GM12878 (cell line): ENCODE measurements around the gene RTEL1. TPM values are rescaled to one million over a fixed set of nuclear protein-coding genes. Genes with fewer than 3 reads are reported as not detected.

Experiments
- BCL11A ChIP-seq: IDR thresholded peaks from 2 replicates; pipeline ENCODE4 v1.6.1; 2011; ENCODE audit warnings: low read depth, low read length
- MEF2B ChIP-seq: fragments of 450-650 bp; IDR thresholded peaks from 2 replicates; pipeline ENCODE4 v1.6.1; 2018; ENCODE audit warnings: mild to moderate bottlenecking, moderate library complexity; ENCODE audit not compliant: partially characterized antibody, poor library complexity, severe bottlenecking
- MTA3 ChIP-seq: IDR thresholded peaks from 2 replicates; pipeline ENCODE4 v1.6.1; 2012; ENCODE audit warnings: low read length, inconsistent platforms, borderline replicate concordance
- RB1 ChIP-seq: fragments of 450-650 bp; formaldehyde crosslinking; IDR thresholded peaks from 2 replicates; pipeline ENCODE4 v1.6.1; 2017; ENCODE audit warnings: mild to moderate bottlenecking, borderline replicate concordance
- SIX5 ChIP-seq: IDR thresholded peaks from 2 replicates; pipeline ENCODE4 v1.6.1; 2011; ENCODE audit warnings: mild to moderate bottlenecking, low read depth, low read length, moderate library complexity; ENCODE audit not compliant: severe bottlenecking
- SP1 ChIP-seq: IDR thresholded peaks from one replicate; pipeline ENCODE4 v1.6.1; 2011; ENCODE audit warnings: low read depth, low read length
- SPI1 ChIP-seq: IDR thresholded peaks from 2 replicates; pipeline ENCODE4 v1.6.1; 2011; ENCODE audit warnings: low read depth, mild to moderate bottlenecking, low read length, moderate library complexity, borderline replicate concordance; ENCODE audit not compliant: insufficient read depth
- SUPT20H ChIP-seq: IDR thresholded peaks from 2 replicates; pipeline ENCODE4 v1.6.1; 2011; ENCODE audit warnings: low read depth, mild to moderate bottlenecking, low read length, moderate library complexity, borderline replicate concordance; ENCODE audit not compliant: control insufficient read depth
- SUZ12 ChIP-seq: fragments of 200-600 bp; sonication (generic); IDR thresholded peaks from one replicate; pipeline ENCODE4 v1.6.1; 2018; ENCODE audit warnings: antibody characterized with exemption, mild to moderate bottlenecking; ENCODE audit not compliant: unreplicated experiment
- ZNF384 ChIP-seq: IDR thresholded peaks from 2 replicates; pipeline ENCODE4 v1.6.1; 2012; ENCODE audit warnings: low read depth, mild to moderate bottlenecking, low read length, improper control_type of control experiment, borderline replicate concordance
- ZSCAN29 ChIP-seq: fragments of 450-650 bp; IDR thresholded peaks from 2 replicates; pipeline ENCODE4 v1.6.1; 2017; ENCODE audit warnings: mild to moderate bottlenecking, moderate library complexity
- polyA plus RNA-seq, 11 experiments: library from polyadenylated mRNA; depleted of rRNA in 4 of 11; unstranded in 6 of 11; stranded (reverse) in 5 of 11; fragments of >200 nt; fragmentation: Nextera tagmentation in 4 of 11; fragmentation: Illumina TruSeq in 1 of 11; extraction: Ambion mirVana in 4 of 11; extraction: Trizol in 1 of 11; gene quantifications; 1 replicate in 1 of 11; 2 replicates in 10 of 11; pipeline versions ENCODE4 v1.2.1 to v1.2.3, GENCODE V29; 2011 to 2016; ENCODE audit warnings: inconsistent platforms in 2 of 11, missing spikeins in 2 of 11, low read depth in 1 of 11
- total RNA-seq, 4 experiments: library from RNA; depleted of rRNA in 3 of 4; stranded (reverse); fragments of >200 nt in 3 of 4; fragmentation: Illumina TruSeq in 1 of 4; extraction: Trizol in 1 of 4; gene quantifications; 2 replicates each; pipeline versions ENCODE4 v1.2.1 to v1.2.3, GENCODE V29; 2013 to 2021
- TF ChIP-seq, protein P1 (sequence below): IDR thresholded peaks from 2 replicates; pipeline ENCODE4 v1.6.1; 2012; ENCODE audit warnings: improper control_type of control experiment, low read depth, low read length; ENCODE audit not compliant: insufficient replicate concordance
- TF ChIP-seq, protein P2 (sequence below): IDR thresholded peaks from 2 replicates; pipeline ENCODE4 v1.6.1; 2011; ENCODE audit warnings: borderline replicate concordance, low read depth, mild to moderate bottlenecking, moderate library complexity, low read length; ENCODE audit not compliant: insufficient read depth, poor library complexity, severe bottlenecking

Gene RTEL1
- total and polyA plus RNA-seq, 10 of the 15 experiments (the other 5 are each of a cell fraction or from before 2014, with no cell fraction given) = 0.40 to 37.2 (median 15.6) TPM; not detected in 1

DNA sequence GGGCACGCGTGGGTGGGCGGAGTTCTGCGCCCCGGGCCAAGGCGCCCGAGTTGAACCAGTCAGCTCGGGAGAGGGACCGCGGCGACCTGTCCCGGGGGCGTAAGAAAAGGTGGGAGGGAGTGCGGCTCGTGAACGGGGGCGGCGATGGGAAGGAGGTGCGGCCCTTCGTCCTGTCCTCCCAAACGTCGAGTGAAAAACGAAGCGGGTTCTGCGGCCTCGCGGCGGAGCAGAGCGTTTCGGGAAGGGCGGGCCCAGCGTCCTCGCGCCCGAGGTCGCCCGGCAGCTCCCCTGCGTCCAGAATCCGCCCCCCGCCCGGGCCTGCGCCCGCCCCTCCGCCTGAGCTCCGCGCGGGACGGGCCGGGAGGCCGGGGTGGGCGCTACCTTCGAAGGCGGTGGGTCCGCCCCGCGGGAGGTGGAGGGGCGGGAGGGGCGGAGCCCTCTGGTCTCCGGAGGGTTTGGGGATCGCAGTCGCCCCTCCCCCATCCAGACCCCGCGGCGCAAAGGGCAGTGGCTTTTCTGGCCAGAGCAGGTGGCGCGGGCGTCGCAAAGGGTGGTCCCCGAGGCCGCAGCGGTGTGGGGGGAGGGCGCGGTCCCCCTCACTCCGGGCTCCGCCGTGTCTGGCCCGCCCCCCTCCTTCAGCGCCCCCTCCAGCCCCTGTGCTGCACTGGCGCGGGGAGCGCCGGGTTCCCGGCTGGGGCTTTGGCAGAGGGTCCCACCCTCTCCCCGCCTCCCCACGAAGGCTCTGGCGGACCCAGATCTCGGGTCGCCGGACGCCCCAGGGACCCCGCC is 5.7 kb upstream of the RTEL1 start (continued):
- TF ChIP-seq SP1 (no peak), RB1 (no peak), SPI1 (no peak), ZSCAN29 (no peak), MEF2B (no peak), MTA3 (no peak), SIX5 (no peak), SUPT20H (no peak), SUZ12 (no peak), BCL11A (no peak), ZNF384 (no peak)
- TF ChIP-seq, protein P1, sequence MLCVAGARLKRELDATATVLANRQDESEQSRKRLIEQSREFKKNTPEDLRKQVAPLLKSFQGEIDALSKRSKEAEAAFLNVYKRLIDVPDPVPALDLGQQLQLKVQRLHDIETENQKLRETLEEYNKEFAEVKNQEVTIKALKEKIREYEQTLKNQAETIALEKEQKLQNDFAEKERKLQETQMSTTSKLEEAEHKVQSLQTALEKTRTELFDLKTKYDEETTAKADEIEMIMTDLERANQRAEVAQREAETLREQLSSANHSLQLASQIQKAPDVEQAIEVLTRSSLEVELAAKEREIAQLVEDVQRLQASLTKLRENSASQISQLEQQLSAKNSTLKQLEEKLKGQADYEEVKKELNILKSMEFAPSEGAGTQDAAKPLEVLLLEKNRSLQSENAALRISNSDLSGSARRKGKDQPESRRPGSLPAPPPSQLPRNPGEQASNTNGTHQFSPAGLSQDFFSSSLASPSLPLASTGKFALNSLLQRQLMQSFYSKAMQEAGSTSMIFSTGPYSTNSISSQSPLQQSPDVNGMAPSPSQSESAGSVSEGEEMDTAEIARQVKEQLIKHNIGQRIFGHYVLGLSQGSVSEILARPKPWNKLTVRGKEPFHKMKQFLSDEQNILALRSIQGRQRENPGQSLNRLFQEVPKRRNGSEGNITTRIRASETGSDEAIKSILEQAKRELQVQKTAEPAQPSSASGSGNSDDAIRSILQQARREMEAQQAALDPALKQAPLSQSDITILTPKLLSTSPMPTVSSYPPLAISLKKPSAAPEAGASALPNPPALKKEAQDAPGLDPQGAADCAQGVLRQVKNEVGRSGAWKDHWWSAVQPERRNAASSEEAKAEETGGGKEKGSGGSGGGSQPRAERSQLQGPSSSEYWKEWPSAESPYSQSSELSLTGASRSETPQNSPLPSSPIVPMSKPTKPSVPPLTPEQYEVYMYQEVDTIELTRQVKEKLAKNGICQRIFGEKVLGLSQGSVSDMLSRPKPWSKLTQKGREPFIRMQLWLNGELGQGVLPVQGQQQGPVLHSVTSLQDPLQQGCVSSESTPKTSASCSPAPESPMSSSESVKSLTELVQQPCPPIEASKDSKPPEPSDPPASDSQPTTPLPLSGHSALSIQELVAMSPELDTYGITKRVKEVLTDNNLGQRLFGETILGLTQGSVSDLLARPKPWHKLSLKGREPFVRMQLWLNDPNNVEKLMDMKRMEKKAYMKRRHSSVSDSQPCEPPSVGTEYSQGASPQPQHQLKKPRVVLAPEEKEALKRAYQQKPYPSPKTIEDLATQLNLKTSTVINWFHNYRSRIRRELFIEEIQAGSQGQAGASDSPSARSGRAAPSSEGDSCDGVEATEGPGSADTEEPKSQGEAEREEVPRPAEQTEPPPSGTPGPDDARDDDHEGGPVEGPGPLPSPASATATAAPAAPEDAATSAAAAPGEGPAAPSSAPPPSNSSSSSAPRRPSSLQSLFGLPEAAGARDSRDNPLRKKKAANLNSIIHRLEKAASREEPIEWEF = no peak
- TF ChIP-seq, protein P2, sequence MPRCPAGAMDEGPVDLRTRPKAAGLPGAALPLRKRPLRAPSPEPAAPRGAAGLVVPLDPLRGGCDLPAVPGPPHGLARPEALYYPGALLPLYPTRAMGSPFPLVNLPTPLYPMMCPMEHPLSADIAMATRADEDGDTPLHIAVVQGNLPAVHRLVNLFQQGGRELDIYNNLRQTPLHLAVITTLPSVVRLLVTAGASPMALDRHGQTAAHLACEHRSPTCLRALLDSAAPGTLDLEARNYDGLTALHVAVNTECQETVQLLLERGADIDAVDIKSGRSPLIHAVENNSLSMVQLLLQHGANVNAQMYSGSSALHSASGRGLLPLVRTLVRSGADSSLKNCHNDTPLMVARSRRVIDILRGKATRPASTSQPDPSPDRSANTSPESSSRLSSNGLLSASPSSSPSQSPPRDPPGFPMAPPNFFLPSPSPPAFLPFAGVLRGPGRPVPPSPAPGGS = no peak
